NCI-H345 (cell line): Measurements from ENCODE around the gene FOCAD.
A peak's percentile ranks its signal among the peaks of the same experiment; 100 is the strongest.

Experiments used
- DNase-seq: peaks from one replicate; lab custom pipeline; 2025; lab: John Stamatoyannopoulos, UW

FOCAD gene

GRCh38 chr9:21016701-21017491 lies 332.8 kb downstream of the FOCAD start:
- DNase-seq: no peak

- DNase-seq: no peak
These were observed 334.1 kb downstream of the FOCAD start for GRCh38 chr9:21018177-21018576.

- DNase-seq: no peak
These were observed 339.8 kb downstream of the FOCAD start for GRCh38 chr9:21023861-21024260.

GRCh38 chr9:21027295-21027694 lies 343.2 kb downstream of the FOCAD start:
- DNase-seq: no peak

- DNase-seq: no peak
These were observed 344.4 kb downstream of the FOCAD start for GRCh38 chr9:21028466-21028865.

- no peak for DNase-seq
These were observed 345.6 kb downstream of the FOCAD start for GRCh38 chr9:21029661-21030060.

GRCh38 chr9:21030389-21031035 lies 346.5 kb downstream of the FOCAD start:
- DNase-seq: no peak

- peak; percentile 42 for DNase-seq
These were observed 347.2 kb downstream of the FOCAD start, which contains the start of gene HACD4 for GRCh38 chr9:21031091-21031807. Gene HACD4 (minus strand): TSS chr9:21031640. CDS start chr9:21031590, 50 bp downstream.

- no peak for DNase-seq
These were observed 347.7 kb downstream of the FOCAD start for GRCh38 chr9:21031808-21032183.

- DNase-seq: no peak
These were observed 353.2 kb downstream of the FOCAD start for GRCh38 chr9:21037278-21037677.

GRCh38 chr9:21039302-21039701 lies 355.2 kb downstream of the FOCAD start:
- DNase-seq: no peak

- no peak for DNase-seq
These were observed 358.4 kb downstream of the FOCAD start for GRCh38 chr9:21042466-21042865.

- no peak for DNase-seq
These were observed 359.8 kb downstream of the FOCAD start for GRCh38 chr9:21043841-21044240.
